ENCODE results near the gene CDKN2B.
"Not testable (repeated sequence)": the region's sequence is repeated elsewhere in the genome, so short reads cannot be mapped to it uniquely, and the experiment has no call there.

The CDKN2B gene, protein sequence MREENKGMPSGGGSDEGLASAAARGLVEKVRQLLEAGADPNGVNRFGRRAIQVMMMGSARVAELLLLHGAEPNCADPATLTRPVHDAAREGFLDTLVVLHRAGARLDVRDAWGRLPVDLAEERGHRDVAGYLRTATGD

DNA sequence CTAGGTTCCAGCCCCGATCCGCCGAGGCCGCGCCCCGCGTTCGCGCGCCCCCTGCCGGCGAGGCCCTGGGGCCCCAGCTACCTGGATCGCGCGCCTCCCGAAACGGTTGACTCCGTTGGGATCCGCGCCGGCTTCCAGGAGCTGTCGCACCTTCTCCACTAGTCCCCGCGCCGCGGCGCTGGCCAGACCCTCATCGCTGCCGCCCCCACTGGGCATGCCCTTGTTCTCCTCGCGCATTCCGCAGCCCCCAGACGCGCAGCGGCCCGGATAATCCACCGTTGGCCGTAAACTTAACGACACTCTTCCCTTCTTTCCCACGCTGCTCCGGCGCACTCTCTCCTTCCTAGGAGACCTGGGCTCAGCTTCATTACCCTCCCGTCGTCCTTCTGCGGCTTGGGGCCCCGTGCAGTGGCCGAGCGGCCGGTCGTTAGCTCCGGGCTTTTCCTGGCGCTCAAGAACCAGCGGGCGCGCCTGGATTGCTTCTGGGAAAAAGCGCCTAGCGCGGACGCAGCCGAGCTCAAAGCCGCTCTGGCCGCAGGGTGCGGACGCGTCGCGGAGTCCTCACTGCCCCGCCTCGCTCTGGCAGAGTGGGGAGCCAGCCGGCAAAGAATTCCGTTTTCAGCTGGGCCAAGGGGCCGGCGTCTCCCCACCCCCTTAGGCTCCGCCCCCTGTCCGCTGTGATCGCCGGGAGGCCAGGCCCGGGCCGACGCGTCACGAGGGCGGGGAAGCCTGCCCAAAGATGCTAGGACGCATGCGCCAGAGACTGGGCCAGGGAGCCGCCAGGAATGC lies at the start of gene CDKN2B:
CDKN2B (minus strand) TSS at position 589 of the 789 bp plus-strand sequence; CDS start at position 237, 352 bp downstream.
- DNase-seq, result peak; percentile 92 to 95

DNA sequence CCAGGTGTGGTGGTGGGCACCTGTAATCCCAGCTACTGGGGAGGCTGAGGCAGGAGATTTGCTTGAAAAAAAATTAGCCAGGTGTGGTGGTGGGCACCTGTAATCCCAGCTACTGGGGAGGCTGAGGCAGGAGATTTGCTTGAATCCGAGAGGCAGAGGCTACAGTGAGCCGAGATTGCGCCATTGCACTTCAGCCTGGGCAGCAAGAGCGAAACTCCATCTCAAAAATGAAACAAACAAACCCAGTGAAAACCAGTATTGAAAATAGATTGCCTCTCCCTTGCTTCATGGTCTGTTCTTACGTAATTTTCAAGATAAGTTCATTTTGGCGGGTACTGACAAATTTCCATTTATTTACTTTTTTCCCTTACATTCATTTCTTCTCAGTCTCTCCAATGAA lies 48.9 kb upstream of the CDKN2B start:
- not testable (repeated sequence) for DNase-seq

DNA sequence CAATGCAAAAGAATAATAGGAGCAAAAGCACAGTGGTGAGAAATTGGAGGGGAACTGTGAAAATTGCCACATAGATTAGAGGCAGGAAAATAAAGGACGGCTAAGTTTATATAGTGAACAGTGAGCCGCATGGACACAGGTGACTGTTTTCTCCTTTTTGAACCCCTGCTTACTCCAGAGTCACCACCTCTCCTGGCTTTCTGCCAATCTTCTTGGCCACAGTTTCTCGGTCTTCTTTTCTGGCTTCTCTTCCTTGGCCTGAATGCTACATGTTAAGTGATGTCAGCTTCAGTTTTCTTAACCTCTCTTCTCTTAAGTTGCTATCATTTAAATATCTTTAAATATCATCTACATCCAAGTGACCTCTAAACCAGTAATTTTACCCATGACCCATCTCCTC lies 47.3 kb upstream of the CDKN2B start:
- no peak for DNase-seq

DNA sequence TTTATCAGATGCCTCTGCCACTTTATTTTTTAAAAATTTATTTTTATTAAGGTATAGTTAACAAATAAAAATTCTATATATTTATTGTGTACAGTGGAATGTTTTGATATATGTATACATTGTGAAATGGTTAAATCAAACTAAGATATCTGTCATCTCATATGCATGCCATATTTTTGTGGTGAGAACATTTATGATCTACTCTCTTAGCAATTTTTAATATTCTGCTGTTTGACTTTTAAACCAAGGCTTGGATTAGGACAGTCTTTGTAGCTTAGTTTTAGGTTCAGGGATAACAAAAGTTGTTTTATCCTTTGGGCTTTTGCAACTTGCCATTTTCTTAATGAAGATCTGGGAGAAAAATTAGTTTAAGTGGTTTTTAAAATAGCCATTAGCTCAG lies 46.0 kb upstream of the CDKN2B start:
- no peak for DNase-seq

DNA sequence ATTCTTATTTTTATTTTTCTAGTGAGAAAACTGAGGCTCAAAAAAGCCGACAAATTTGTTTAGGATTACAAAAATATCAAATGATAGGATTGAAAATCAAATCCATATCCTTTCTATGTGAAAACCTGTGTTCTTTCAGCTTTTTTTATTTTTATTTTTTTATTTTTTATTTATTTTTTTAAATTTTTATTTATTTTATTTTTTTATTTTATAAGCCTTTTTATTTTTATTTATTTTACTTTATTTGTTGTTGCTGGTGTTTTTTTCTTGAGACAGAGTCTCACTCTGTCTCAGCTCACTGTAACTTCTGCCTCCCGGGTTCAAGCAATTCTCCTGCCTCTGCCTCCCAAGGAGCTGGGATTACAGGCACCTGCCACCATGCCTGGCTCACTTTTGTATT lies 45.4 kb upstream of the CDKN2B start:
- DNase-seq, result no peak

DNA sequence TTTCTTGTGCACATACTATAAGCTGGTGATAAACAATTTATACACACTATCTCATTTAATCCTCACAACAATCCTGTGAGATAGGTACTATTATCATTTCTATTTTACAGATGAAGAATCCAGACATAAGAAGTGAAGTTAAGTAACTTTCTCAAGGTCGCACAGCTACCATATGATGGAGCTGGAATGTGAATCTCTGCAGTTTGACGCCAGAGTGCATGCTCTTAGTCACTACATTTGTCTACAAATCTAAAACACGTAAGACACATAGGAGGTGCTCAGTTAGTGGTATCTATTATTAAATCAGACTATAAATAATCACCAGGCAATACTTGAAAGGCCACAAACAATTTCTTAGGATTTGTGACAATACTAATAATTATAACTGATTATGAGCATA lies 45.0 kb upstream of the CDKN2B start:
- DNase-seq, result no peak

DNA sequence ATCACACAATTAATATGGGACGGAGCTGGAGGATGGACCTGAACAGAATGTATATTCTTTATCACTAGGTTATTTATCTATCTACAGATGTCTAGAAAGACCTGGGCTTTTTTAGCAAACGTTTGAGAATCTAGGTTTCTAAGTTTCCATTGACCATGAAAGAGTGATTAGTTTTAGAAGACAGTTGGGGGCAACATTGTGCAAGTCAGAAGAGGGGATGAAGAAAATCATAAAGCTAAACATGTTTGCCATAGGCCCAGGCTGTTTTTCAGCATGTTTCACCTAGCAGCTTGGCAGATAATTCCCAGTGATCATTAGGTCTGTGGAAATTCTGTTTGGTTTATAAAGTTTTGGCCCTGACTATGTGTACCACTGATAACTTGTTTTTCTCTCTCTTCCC lies 44.1 kb upstream of the CDKN2B start:
- DNase-seq, result no peak

DNA sequence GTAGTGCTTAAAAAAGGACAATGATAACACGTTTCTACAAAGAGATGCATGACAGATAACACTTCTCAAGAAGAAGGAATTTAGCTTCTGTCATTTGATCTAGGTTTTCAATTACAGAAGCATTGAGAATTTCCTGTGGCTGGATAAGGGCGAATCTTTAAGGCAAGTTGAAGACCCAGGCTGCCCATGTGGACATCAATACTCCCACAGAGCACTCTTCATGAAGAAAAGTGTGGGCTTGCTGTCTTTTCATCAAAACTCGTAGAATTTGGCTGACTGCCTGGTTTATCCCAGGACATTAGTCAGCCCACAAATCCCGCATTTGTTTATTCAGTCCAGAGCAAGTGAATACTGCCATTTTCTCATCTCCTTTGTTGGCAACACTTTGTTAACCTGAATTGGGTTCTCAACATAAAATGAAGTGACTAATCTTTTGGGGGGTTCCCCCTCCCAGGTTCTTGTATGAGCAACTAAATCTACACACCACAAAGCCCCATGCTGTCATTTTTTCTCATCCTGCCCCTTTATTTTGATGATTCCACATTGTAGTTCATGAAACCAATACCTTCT lies 43.4 kb upstream of the CDKN2B start:
- peak in 1 of 2 experiments; percentile 12 for DNase-seq

DNA sequence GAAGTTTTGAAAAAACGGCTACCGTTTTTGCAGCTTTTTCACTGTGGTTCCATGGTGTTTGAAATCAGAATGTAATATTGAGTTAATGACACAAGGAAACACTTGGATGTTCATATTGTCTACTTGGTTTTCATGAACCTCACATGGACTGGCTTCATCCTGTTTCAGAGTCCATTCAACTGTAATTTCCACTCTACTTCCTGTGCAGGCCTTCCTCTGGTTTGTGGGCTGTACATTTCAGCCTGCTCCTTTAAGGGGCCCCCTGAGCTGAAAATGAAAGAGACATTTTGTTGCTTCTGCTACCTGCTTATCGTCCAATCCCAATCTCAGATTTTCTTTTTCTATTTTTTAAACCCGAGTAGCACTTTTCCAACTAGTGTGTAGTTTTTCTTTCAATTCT lies 41.8 kb upstream of the CDKN2B start:
- no peak for DNase-seq

DNA sequence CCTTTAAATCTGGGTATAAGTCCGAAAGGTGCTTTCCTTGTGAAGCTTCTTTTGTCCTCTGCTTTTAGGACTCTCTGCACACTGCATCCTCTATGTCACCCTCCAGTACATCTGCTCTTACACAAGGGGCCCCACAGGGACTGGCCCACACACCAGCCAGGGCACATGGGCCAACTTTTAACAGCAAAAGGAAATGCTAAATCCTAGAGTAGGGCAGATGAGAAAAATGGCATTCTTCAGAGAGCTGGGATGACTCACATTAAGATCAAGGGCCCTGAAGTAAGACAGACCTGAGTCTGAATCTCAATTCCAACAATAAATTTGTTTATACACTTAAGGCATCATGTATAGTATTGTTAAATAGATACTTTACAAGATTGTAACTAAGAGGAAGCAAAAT lies 40.3 kb upstream of the CDKN2B start:
- no peak for DNase-seq

DNA sequence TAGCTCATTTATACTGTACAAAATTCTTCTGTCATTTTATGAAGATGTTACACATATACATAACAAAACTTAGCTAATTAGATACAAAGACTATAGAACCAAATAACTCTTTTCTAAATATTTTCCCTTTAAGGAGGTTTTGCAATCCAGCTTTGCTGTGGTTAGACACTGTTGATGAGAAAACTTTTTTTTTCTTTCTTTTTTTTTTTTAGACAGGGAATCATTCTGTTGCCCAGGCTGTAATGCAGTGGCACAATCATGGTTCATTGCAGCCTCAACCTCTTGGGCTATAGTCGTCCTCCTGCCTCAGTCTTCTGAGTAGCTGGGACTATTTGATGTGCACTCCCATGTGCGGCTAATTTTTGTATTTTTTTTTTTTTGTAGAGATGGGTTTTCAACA lies 38.5 kb upstream of the CDKN2B start:
- DNase-seq, result no peak

DNA sequence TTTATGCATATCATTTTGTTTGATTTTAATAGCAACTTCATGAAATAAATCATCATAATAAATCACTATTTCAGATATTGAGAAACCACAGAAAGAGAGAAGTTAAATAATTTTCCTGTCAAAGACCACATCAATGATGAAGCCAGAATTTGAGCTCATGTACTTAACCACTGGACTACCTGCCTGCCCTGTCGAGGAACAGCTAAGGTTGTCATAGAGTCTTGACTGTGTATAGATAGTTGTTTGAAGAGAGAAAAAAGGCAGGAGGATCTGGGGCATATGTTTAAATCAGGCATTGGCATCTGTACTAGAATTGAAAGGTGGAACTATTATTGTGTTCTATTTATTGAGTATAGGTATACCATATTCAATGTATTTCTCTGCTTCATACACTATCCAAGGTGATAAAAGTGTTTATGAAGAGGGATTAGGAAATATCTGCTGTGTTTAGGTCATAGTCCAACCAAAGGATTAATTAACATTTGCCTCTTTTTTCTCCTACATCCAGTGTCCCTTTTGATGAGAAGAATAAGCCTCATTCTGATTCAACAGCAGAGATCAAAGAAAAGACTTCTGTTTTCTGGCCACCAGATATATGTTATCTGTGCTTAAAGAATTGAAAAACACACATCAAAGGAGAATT lies 37.3 kb upstream of the CDKN2B start:
- DNase-seq, result no peak

DNA sequence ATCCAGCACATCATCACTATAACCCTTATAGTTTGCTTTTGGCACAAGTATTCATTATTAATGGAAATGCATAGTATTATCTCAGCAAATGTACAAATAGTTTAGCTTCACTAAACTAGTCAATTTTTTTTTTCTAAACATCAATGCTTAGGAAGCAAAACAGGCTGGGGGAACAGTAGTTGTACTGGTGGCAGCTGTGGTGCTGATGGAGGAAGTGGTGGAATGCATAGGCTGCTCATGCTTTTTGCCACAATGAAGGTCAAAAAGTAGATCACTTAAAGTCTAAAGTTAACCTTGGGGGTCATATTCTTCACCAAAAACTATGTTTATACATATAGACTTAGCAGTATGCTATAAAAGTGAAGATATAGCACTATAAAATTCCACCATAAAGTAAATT lies 36.3 kb upstream of the CDKN2B start:
- DNase-seq, result no peak

DNA sequence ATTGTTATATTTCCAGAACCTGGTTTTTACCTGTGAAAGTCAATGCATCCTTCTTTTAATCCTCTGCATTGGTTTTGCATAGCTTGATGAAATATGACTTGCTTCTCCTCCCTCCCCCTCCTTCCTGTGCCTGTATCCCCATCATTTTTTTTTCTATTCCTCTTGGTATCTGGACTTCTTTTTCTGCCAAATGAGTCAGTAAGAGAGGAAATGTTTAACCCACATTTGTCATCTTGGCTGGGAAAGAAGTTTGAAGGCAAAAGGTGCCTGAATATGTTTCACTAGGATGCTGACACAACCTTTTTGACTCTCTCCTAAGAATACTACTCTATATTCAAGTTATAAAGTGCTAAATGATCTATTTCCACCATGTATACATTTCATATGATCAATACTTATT lies 35.5 kb upstream of the CDKN2B start:
- DNase-seq, result no peak

DNA sequence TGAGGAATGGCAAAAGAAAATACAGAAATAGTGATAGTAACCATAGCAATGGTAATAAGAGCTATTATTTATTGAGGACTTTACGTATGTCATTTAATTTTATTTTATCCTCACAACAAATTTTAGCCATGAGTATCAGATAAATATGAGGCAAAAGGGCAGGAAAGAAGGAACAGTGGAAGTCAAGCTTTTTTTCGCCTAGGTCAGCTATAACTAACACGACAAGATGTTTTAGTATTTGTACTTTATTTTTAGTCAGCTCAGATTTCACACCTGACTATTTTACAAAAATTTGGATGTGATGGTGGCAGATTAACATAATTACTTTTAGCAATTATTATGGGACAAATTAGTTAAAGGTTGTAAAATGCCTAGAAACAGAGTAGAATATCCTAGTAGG lies 34.8 kb upstream of the CDKN2B start:
- no peak for DNase-seq

DNA sequence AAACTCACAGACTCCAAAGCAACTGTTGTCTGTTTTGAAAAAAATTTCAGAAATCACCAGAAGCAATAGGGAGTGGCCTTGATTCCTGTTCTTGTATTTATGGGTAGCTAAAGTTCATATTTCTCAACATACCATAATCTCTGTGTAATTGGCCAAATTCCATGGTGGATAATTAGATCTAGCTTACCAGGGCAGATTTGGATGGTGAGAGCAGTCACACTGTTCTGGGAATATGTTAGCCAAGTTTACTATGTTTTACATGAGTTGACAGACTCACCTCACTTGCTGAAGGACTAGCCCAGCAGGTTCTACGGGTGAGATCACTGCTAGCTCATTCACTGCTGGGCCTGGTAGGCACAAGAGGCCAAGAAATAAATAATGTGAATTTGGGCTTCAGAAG lies 32.7 kb upstream of the CDKN2B start:
- DNase-seq, result no peak

DNA sequence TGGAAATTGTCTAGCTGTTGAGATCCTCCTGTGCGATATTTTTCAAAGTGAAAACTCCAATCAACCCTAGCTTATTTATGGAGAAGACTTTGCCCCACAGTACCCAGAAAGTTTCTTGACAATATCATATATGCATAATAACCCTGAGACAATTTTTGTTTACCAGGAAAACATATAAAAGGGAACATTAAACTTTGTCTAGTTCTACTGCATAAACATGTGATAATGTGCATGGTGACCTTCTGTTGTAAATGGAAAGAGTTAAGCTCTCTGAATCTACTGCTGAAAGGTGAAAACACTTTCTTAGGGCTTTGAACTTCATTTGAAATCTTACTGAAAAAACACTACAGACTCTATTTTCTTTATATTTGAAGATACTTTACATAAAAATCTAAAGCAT lies 32.2 kb upstream of the CDKN2B start:
- no peak for DNase-seq

DNA sequence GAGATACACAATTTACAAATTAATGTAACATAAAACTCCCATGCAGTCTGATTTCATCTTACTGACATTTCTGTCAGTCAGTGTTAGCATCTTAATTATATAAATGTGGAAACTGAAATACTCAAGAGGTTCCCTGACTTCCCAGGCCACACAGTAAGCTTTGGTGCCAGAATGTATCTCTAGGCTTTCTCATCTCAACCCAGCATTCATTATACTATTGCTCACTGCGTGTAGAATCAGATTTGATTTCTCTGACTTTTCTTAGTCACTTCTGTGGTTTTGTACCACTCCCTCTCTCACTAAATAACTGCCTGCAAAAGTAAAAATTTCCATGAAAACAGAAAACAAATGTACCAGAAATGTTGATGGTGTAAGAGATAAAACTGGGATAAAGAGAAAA lies 31.7 kb upstream of the CDKN2B start:
- no peak for DNase-seq

DNA sequence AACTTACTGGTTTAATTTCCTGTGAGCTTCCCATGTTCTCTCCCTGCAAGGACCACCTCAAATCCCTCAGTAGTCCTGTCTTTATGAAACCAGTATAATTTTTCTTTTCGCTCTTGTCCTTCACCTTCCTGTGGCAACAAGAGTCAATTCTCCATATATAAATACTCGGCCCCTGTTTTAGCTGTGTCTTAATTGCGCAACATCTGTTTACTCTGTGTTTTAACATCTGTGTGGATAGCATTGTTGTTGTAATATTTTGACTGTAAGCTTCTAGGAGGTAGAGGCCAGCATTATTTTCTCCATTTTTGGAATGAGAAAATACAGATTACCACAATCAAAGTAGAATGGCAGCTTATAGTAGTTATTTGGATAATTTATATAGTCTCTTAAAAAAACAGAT lies 30.2 kb upstream of the CDKN2B start:
- no peak for DNase-seq

DNA sequence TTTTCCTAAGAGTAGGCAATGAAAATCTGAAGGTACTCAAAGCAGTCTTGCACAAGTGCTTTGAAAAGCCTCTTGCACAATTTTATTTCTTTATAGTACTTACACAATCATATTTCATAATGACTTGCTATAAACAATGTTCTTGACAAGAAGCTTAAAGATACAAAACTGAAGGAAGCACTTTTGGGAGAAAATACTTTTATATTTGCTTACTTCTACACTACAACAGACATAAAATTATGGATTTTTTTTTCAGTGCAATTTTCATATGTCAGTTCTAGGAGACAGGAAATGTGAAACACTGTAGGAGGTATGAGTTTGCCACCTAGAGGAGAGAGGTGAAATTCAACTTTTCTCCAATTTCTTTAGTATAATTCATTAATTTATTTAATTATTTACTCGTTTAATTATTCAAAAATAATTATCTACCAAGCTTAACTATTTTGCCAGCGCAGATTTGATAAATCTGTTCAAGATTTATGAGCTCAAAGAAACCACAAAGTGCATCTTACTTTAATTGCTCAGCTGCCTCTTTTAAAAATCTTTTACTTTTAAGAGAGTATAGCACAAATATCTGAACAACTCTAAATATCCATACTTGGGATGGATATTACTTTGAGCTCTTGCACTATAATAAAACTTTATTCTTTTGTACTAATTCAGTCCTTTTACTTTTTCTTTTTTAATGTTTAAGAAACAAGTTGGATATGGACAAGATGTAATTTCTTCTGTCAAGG lies 29.0 kb upstream of the CDKN2B start:
- peak; percentile 16 to 27 for DNase-seq

DNA sequence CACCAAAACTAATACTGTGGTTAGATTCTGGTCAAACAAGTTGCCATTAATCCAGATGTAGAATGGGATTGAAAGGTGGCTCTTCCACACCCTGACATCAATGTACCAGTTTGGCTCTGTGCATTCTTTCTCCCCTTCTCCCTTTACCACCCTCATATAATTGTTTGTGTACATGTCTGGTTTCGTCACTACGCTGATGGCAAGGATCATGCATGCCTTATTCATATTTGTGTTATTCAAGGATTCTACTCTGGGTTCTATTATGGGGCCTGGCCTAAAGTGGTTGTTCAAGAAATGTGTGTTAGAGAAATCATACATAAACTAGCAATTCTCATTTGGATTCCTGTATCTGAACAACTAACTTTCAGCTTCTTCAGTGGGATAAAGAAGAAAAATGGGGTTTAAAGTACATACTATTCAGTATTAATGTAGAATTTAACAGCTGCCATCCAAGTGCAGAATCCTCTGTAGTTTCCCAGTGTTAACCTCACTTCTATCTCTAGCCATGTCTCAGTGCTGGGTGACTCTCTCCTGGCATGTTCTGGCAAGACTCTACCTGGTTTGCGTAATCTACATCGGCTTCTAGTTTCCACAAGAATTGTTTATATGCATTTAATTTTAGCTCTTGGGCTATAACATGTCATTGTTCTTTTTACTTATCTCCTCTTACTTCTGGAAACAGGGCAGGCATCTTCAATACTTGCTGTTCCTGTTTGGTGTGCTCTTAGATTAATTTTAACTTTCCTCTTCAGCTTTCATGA lies 27.9 kb upstream of the CDKN2B start:
- DNase-seq, result no peak

DNA sequence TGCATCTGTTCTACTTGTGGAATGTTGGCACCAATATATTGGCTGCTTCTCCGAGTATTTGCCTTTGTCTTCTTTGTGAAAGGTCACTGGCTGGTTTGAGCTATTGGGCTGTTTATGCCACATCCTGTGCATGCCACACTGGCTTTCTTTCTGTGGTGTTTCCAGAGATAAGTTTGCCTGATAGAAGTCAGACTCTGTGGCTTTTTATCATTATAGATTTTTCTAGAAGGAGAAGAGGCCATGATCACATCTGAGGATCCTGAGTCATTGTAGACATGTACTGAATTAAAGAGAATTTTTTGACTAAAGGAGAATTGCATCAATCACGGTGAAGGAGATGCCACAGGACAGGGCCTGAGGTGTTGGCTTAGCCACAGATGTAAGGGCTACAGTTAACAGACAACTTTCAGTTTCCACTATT lies 26.5 kb upstream of the CDKN2B start:
- no peak for DNase-seq

Measured in NCI-H2081 (cell line).